ENCODE measurements around the gene ADAM8. TPM values are rescaled to one million over a fixed set of nuclear protein-coding genes. Genes with fewer than 3 reads are reported as not detected.

The ADAM8 gene
- total RNA-seq, 1 donor from 2014 or later: 20.3 TPM

- TF ChIP-seq, protein P1, sequence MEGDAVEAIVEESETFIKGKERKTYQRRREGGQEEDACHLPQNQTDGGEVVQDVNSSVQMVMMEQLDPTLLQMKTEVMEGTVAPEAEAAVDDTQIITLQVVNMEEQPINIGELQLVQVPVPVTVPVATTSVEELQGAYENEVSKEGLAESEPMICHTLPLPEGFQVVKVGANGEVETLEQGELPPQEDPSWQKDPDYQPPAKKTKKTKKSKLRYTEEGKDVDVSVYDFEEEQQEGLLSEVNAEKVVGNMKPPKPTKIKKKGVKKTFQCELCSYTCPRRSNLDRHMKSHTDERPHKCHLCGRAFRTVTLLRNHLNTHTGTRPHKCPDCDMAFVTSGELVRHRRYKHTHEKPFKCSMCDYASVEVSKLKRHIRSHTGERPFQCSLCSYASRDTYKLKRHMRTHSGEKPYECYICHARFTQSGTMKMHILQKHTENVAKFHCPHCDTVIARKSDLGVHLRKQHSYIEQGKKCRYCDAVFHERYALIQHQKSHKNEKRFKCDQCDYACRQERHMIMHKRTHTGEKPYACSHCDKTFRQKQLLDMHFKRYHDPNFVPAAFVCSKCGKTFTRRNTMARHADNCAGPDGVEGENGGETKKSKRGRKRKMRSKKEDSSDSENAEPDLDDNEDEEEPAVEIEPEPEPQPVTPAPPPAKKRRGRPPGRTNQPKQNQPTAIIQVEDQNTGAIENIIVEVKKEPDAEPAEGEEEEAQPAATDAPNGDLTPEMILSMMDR (IDR thresholded peaks at IDR 0.05): no peak
- Histone ChIP-seq H3K27me3 (no peaks in the 10 kb centered on the region), H3K9me3 (no peaks in the 10 kb centered on the region), H3K4me3 (no peak overlapping the region), H3K4me1 (peaks cover 6% of the 10 kb centered on the region), H3K36me3 (no peaks in the 10 kb centered on the region), H3K27ac (no peak overlapping the region)
- ATAC-seq (no peak), DNase-seq (no peak)
- intact Hi-C loops (cut with DNase I): no loop called here
Observed at GRCh38 chr10:133270204-133270603, 6.5 kb downstream of the ADAM8 start.

DNA sequence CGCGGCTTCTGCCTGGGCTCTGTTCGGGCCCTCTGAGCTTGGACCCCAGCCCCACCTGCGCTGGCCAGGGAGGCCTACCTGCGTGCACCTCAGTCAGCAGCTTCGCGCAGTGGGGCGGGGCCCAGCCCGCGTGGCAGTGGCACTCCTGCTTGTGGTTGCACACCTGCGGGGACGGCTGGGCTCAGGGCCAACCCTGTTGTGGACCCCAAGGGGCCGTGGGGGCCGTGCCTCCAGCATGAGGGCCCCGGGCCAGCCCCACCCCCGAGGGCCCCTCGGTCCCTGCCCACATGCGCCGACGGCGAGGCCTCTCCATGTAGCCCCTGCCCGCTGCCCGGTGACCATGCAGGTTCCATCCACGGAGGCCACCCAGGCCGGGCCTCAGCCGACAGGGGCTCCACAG is 7.3 kb downstream of the ADAM8 start:
- TF ChIP-seq, protein P1 (IDR thresholded peaks at IDR 0.05): no peak
- ATAC-seq: no peak
- Histone ChIP-seq H3K4me1 (no peaks in the 10 kb centered on the region), H3K4me3 (no peak overlapping the region), H3K27ac (no peak overlapping the region), H3K36me3 (no peaks in the 10 kb centered on the region), H3K27me3 (no peaks in the 10 kb centered on the region), H3K9me3 (no peaks in the 10 kb centered on the region)
- no peak for DNase-seq
- intact Hi-C loops (cut with DNase I): no loop called here

DNA sequence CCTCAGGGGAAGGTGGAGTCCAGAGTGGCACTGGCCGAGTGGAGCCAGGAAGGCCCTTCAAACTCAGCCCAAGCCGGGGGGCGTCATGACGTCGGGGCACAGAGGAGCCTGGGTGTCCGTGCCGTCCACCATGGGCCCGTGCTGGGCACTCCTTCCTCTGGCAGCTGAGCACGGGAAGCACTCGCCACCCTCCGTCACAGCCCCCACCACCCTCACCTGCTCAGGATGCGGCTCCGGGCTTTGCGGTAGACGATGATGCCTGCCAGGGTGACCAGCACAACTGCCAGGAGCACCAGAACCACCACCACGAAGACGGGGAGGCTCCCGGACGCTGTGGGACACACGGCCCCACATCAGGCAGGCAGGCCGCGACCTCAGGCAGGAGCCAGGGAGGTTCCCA is 8.1 kb downstream of the ADAM8 start:
- ATAC-seq (no peak), DNase-seq (no peak)
- Histone ChIP-seq H3K9me3 (no peaks in the 10 kb centered on the region), H3K27ac (no peak overlapping the region), H3K36me3 (no peaks in the 10 kb centered on the region), H3K27me3 (no peaks in the 10 kb centered on the region), H3K4me1 (peaks cover 3% of the 10 kb centered on the region), H3K4me3 (no peak overlapping the region)
- TF ChIP-seq, protein P1 (IDR thresholded peaks at IDR 0.05): no peak
- intact Hi-C loops (cut with DNase I): no loop called here

DNA sequence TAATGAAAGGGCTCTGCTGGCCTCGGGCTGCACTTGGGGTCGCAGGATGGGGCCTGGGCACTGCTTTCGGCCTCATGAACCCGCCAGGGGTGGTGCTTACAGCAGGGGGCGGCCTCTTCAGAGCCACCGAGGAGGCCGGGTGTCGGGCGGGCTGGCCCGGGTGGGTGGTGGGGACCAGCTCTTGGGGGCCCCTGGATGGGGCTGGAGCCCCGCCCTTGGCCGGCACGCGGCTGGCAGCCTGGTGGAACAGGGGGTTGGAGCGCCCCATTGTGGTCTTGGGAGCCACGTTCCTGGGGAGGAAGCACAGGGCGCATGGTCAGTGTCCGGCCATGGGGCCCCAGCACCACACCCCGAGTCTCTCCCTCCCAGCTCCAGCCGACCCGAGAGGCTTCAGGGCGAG is 8.8 kb downstream of the ADAM8 start:
- intact Hi-C loops (cut with DNase I): no loop called here
- TF ChIP-seq, protein P1 (IDR thresholded peaks at IDR 0.05): no peak
- no peaks in the 10 kb centered on the region for H3K27me3 ChIP-seq
- peaks cover 5% of the 10 kb centered on the region for H3K4me1 ChIP-seq
- no peak overlapping the region for H3K27ac ChIP-seq
- H3K4me3 ChIP-seq: no peak overlapping the region
- H3K9me3 ChIP-seq: no peaks in the 10 kb centered on the region
- no peaks in the 10 kb centered on the region for H3K36me3 ChIP-seq
- no peak for DNase-seq
- no peak for ATAC-seq

GRCh38 chr10:133267293-133267692 is 9.4 kb downstream of the ADAM8 start:
- Histone ChIP-seq H3K36me3 (no peaks in the 10 kb centered on the region), H3K4me3 (no peak overlapping the region), H3K4me1 (peaks cover 10% of the 10 kb centered on the region), H3K27ac (no peak overlapping the region), H3K27me3 (no peaks in the 10 kb centered on the region), H3K9me3 (no peaks in the 10 kb centered on the region)
- TF ChIP-seq, protein P1 (IDR thresholded peaks at IDR 0.05): no peak
- ATAC-seq: no peak
- intact Hi-C loops (cut with DNase I): no loop called here
- no peak for DNase-seq
